ENCODE data around the gene SPOCK2. TPM values are rescaled to one million over a fixed set of nuclear protein-coding genes. Genes with fewer than 3 reads are reported as not detected.
"Not testable (repeated sequence)": the region's sequence is repeated elsewhere in the genome, so short reads cannot be mapped to it uniquely, and the experiment has no call there.

The SPOCK2 gene
- total RNA-seq, 2 experiments from 2014 or later = 423 to 424 TPM

- Mint-ChIP-seq H3K4me3 (no peak overlapping the region), H3K9me3 (no peaks in the 10 kb centered on the region), H3K27ac (no peak overlapping the region), H3K36me3 (ENCODE audit: low read depth) (no peaks in the 10 kb centered on the region), H3K4me1 (no peaks in the 10 kb centered on the region), H3K27me3 (peaks cover 1% of the 10 kb centered on the region)
- CTCF ChIA-PET = interaction anchor here (0.6 to 1.4 kb wide), 2 partner anchors 13 to 86 kb away, joined by 3 to 5 read pairs; no protein-coding TSS in a partner anchor
- DNase-seq = no peak
- POLR2A ChIA-PET = no interaction called here
These were observed 53.0 kb downstream of the SPOCK2 start for GRCh38 chr10:72035252-72035887.

GRCh38 chr10:72034761-72035160 lies 53.6 kb downstream of the SPOCK2 start:
- DNase-seq = no peak
- H3K27ac Mint-ChIP-seq = no peak overlapping the region
- H3K4me1 Mint-ChIP-seq = no peaks in the 10 kb centered on the region
- H3K27me3 Mint-ChIP-seq = peaks cover 2% of the 10 kb centered on the region
- ChIA-PET CTCF (no interaction called here), POLR2A (no interaction called here)
- no peaks in the 10 kb centered on the region for H3K9me3 Mint-ChIP-seq
- no peaks in the 10 kb centered on the region for H3K36me3 Mint-ChIP-seq (ENCODE audit: low read depth)
- H3K4me3 Mint-ChIP-seq = no peak overlapping the region

GRCh38 chr10:72034040-72034499 lies 54.3 kb downstream of the SPOCK2 start:
- CTCF ChIA-PET = no interaction called here
- Mint-ChIP-seq H3K9me3 (no peaks in the 10 kb centered on the region), H3K36me3 (ENCODE audit: low read depth) (no peaks in the 10 kb centered on the region), H3K27me3 (peaks cover 2% of the 10 kb centered on the region), H3K4me1 (no peaks in the 10 kb centered on the region), H3K4me3 (no peak overlapping the region), H3K27ac (no peak overlapping the region)
- no peak for DNase-seq
- POLR2A ChIA-PET = no interaction called here

DNA sequence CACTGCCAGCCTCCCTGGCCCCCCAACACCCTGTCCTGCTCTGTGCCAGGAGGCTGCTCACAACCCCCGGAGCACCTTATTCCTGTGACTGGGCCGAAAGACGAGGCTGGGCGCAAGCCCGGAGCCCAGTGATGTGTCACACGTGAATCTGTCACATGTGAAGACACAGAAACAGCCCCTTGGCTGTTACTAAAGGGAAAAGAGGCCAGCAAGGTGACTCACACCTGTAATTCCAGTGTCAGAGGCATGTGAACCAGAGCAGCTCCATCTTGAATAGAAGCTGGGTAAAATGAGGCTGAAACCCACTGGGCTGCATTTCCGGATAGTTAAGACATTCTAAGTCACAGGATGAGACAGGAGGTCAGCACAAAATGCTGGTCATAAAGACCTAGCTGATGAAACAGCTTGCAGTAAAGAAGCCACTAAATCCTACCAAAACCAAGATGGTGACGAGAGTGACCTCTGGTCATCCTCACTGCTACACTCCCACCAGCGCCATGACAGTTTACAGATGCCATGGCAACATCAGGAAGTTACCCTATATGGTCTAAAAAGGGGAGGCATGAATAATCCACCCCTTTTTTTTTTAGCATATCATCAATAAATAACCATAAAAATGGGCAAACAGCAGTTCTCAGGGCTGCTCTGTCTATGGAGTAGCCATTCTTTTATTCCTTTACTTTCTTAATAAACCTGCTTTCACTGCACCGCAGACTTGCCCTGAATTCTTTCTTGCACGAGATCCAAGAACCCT lies 55.8 kb downstream of the SPOCK2 start:
- DNase-seq; H3K9me3 Mint-ChIP-seq; POLR2A ChIA-PET; H3K4me3 Mint-ChIP-seq; H3K36me3 Mint-ChIP-seq (ENCODE audit: low read depth); H3K4me1 Mint-ChIP-seq; H3K27ac Mint-ChIP-seq; H3K27me3 Mint-ChIP-seq: not testable (repeated sequence)
- CTCF ChIA-PET = interaction anchor here (0.7 to 2.9 kb wide), 2 partner anchors 16 to 137 kb away, joined by 5 to 15 read pairs; no protein-coding TSS in a partner anchor

GRCh38 chr10:72031706-72032105 lies 56.6 kb downstream of the SPOCK2 start:
- Mint-ChIP-seq H3K27me3 (peaks cover 2% of the 10 kb centered on the region), H3K4me3 (no peak overlapping the region), H3K9me3 (no peaks in the 10 kb centered on the region), H3K36me3 (ENCODE audit: low read depth) (no peaks in the 10 kb centered on the region), H3K27ac (no peak overlapping the region), H3K4me1 (no peaks in the 10 kb centered on the region)
- POLR2A ChIA-PET = no interaction called here
- CTCF ChIA-PET = interaction anchor here (1.0 to 2.9 kb wide), 2 partner anchors 17 to 305 kb away, joined by 3 to 15 read pairs; no protein-coding TSS in a partner anchor
- DNase-seq = no peak

GRCh38 chr10:72030762-72031543 lies 57.4 kb downstream of the SPOCK2 start:
- no peaks in the 10 kb centered on the region for H3K36me3 Mint-ChIP-seq (ENCODE audit: low read depth)
- H3K9me3 Mint-ChIP-seq = no peaks in the 10 kb centered on the region
- ChIA-PET CTCF (interaction anchor here (0.6 to 2.9 kb wide), 3 partner anchors 17 to 305 kb away, joined by 3 to 15 read pairs (median 3); no protein-coding TSS in a partner anchor), POLR2A (no interaction called here)
- no peak overlapping the region for H3K27ac Mint-ChIP-seq
- H3K4me3 Mint-ChIP-seq = no peak overlapping the region
- DNase-seq = no peak
- H3K4me1 Mint-ChIP-seq = no peaks in the 10 kb centered on the region
- peaks cover 2% of the 10 kb centered on the region for H3K27me3 Mint-ChIP-seq

DNA sequence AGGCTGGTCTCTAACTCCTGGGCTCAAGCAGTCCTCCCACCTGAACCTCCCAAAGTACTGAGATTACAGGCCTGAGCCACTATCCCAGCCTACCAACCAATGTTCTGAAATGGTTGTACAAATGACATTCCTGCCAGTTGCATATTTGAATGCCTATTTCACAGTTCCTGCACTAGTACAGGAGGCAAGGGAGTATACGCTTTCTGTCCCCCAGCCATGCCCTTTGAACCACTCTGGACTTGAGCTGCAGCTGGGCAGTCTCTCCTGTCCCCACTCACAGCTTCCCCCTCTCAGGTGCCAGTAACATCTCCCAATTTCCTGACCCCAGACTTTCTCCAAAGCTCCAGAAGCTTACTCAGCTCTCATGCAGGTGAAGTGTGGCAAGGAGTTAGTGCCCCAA lies 58.9 kb downstream of the SPOCK2 start:
- Mint-ChIP-seq H3K9me3 (no peaks in the 10 kb centered on the region), H3K36me3 (ENCODE audit: low read depth) (no peaks in the 10 kb centered on the region), H3K27ac (no peak overlapping the region), H3K27me3 (peaks cover 2% of the 10 kb centered on the region), H3K4me3 (no peak overlapping the region), H3K4me1 (no peaks in the 10 kb centered on the region)
- CTCF ChIA-PET = no interaction called here
- POLR2A ChIA-PET = no interaction called here
- DNase-seq = no peak

- Mint-ChIP-seq H3K27ac (no peak overlapping the region), H3K36me3 (ENCODE audit: low read depth) (no peaks in the 10 kb centered on the region), H3K9me3 (no peaks in the 10 kb centered on the region), H3K27me3 (peaks cover 3% of the 10 kb centered on the region), H3K4me1 (no peaks in the 10 kb centered on the region), H3K4me3 (no peak overlapping the region)
- no peak for DNase-seq
- ChIA-PET POLR2A (no interaction called here), CTCF (no interaction called here)
These were observed 60.9 kb downstream of the SPOCK2 start for GRCh38 chr10:72027498-72027897.

DNA sequence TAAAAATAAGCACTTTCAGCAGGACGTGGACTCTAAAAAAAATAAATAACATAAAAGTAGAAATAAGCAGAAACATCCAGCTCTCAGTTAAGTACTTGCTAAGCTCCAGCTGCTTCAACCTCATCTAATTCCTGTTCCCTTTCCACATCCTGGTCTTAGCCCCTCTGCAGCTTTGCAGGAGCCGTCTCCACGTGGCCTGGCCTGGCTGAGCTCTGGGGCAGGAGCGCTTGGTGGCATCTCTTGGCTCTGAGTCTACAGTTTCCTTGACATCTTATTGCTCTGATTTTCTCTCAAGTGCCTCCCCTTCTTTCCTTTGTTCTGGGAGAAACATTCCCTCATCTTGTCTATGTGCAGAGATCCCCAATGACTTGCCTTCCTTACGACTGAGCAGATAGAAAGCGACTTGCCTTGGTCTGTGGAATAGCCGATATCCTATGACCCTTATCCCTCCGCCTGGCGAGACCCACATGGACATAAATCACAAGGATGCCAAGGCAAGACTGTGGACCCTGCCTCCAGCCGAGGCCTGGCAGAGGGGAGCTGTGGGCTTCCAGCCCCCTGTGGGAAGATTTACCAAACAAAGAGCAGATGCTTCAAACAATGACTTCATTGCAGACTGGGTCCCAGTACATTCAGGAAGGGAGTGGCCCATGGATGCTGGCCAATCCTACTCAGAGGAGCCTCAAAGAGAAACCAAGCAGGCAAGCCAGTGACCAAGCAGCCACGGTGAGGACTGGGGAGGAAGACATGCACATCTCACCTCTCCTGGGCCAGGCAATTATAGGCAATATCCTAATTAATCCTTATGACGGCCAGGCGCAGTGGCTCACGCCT lies 61.9 kb downstream of the SPOCK2 start:
- ChIA-PET POLR2A (interaction anchor here (0.7 kb wide), 1 partner anchor 318 kb away, joined by 3 read pairs; no protein-coding TSS in a partner anchor), CTCF (interaction anchor here (0.7 to 1.4 kb wide), 3 partner anchors 14 to 59 kb away, joined by 3 read pairs; no protein-coding TSS in a partner anchor)
- H3K27ac Mint-ChIP-seq = no peak overlapping the region
- H3K36me3 Mint-ChIP-seq (ENCODE audit: low read depth) = no peaks in the 10 kb centered on the region
- no peaks in the 10 kb centered on the region for H3K9me3 Mint-ChIP-seq
- DNase-seq = no peak
- peaks cover 3% of the 10 kb centered on the region for H3K27me3 Mint-ChIP-seq
- H3K4me1 Mint-ChIP-seq = no peaks in the 10 kb centered on the region
- no peak overlapping the region for H3K4me3 Mint-ChIP-seq

GRCh38 chr10:72025832-72026231 lies 62.5 kb downstream of the SPOCK2 start:
- H3K4me1 Mint-ChIP-seq = peaks cover 4% of the 10 kb centered on the region
- H3K27ac Mint-ChIP-seq = no peak overlapping the region
- no peaks in the 10 kb centered on the region for H3K9me3 Mint-ChIP-seq
- ChIA-PET CTCF (interaction anchor here (0.6 to 1.4 kb wide), 4 partner anchors 15 to 515 kb away, joined by 3 to 4 read pairs (median 3); no protein-coding TSS in a partner anchor), POLR2A (no interaction called here)
- no peak overlapping the region for H3K4me3 Mint-ChIP-seq
- no peak for DNase-seq
- H3K36me3 Mint-ChIP-seq (ENCODE audit: low read depth) = no peaks in the 10 kb centered on the region
- peaks cover 5% of the 10 kb centered on the region for H3K27me3 Mint-ChIP-seq

- DNase-seq = no peak
- CTCF ChIA-PET = interaction anchor here (0.6 to 1.2 kb wide), 3 partner anchors 24 to 515 kb away, joined by 3 to 4 read pairs (median 3); no protein-coding TSS in a partner anchor
- POLR2A ChIA-PET = no interaction called here
- no peaks in the 10 kb centered on the region for H3K9me3 Mint-ChIP-seq
- peaks cover 4% of the 10 kb centered on the region for H3K4me1 Mint-ChIP-seq
- H3K36me3 Mint-ChIP-seq (ENCODE audit: low read depth) = no peaks in the 10 kb centered on the region
- no peak overlapping the region for H3K27ac Mint-ChIP-seq
- no peak overlapping the region for H3K4me3 Mint-ChIP-seq
- H3K27me3 Mint-ChIP-seq = peaks cover 4% of the 10 kb centered on the region
These were observed 63.0 kb downstream of the SPOCK2 start for GRCh38 chr10:72025400-72025799.

DNA sequence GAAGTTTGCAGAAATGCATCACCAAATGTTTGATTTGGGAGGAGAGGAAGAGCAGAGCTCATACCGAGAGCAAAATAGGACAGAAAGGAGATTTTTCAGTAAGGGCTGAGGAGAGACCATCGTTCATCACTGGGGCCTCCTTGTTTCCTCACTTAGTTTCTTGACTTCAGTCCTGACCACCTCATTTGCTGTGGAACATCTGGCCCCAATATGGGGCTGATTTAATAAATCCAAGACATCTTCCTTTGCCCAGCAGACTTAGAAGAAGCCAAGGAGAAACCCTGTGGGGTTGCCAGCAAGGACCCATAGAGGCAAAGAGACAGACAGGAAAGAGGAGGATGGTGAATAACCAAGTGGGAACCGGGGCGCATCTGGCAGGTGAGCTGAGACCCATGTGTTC lies 63.8 kb downstream of the SPOCK2 start:
- no peak for DNase-seq
- Mint-ChIP-seq H3K4me3 (no peak overlapping the region), H3K4me1 (peaks cover 4% of the 10 kb centered on the region), H3K27me3 (peaks cover 3% of the 10 kb centered on the region), H3K36me3 (ENCODE audit: low read depth) (no peaks in the 10 kb centered on the region), H3K27ac (no peak overlapping the region), H3K9me3 (no peaks in the 10 kb centered on the region)
- CTCF ChIA-PET = interaction anchor here (1.0 kb wide), 1 partner anchor 313 kb away, joined by 3 read pairs; no protein-coding TSS in a partner anchor
- POLR2A ChIA-PET = no interaction called here

Data from activated CD4-positive, alpha-beta T cell treated with anti-CD3 and anti-CD28 coated beads, Interleukin-2, amount 10 ng/mL, durations not matched to agents 7 days and 5 days (primary cell).